H1 (cell line): ENCODE data around the gene CEP72. TPM values are rescaled to one million over a fixed set of nuclear protein-coding genes. Genes with fewer than 3 reads are reported as not detected.
A peak's percentile ranks its signal among the peaks of the same experiment; 100 is the strongest.

Experiments
- CTCF ChIA-PET: fragments of 300-600 bp; sonication (Branson Sonifier 250); formaldehyde crosslinking; loops from one replicate; lab custom pipeline; 2021; ENCODE audit not compliant: partially characterized antibody; lab: Charles Lee
- POLR2A ChIA-PET: fragments of 300-600 bp; sonication (Branson Sonifier 250); formaldehyde crosslinking; loops from one replicate; lab custom pipeline; 2021; ENCODE audit warnings: inconsistent platforms; ENCODE audit not compliant: partially characterized antibody; lab: Charles Lee
- DNase-seq, 2 experiments: peaks; one replicate each; pipeline versions ENCODE4 v3.0.0 to v3.0.0-alpha.2; 2010 to 2022; ENCODE audit warnings: low spot score in 2 of 2, low read depth in 1 of 2, mixed read lengths in 1 of 2
- FAIRE-seq: peaks from 2 replicates; lab custom pipeline; 2011; peaks lifted over from hg19 to GRCh38; lab: Jason Lieb, UNC
- H2AFZ ChIP-seq: 2 replicates; pipeline ENCODE4 v1.8.1; 2012; ENCODE audit warnings: low read length, inconsistent platforms
- H2AK5ac ChIP-seq: 2 replicates; pipeline ENCODE4 v1.6.1; 2013; ENCODE audit warnings: low read depth, low read length
- H2BK120ac ChIP-seq: replicated peaks from 2 replicates; pipeline ENCODE3; 2013; ENCODE audit warnings: low read depth, low read length, inconsistent platforms
- H2BK12ac ChIP-seq: 2 replicates; pipeline ENCODE4 v1.6.1; 2013; ENCODE audit warnings: low read depth, low read length
- H2BK15ac ChIP-seq: 2 replicates; pipeline ENCODE4 v1.6.1; 2013; ENCODE audit warnings: low read length
- H2BK20ac ChIP-seq: 2 replicates; pipeline ENCODE4 v1.6.1; 2013; ENCODE audit warnings: low read length
- H2BK5ac ChIP-seq: 2 replicates; pipeline ENCODE4 v1.6.1; 2013; ENCODE audit warnings: low read depth, low read length
- H3K14ac ChIP-seq: 2 replicates; pipeline ENCODE4 v1.6.1; 2013; ENCODE audit warnings: inconsistent platforms; ENCODE audit not compliant: insufficient read length
- H3K18ac ChIP-seq: 2 replicates; pipeline ENCODE4 v1.6.1; 2013; ENCODE audit warnings: low read length; ENCODE audit errors: extremely low read depth
- H3K23ac ChIP-seq: 2 replicates; pipeline ENCODE4 v1.6.1; 2013; ENCODE audit warnings: inconsistent platforms; ENCODE audit not compliant: insufficient read length
- H3K23me2 ChIP-seq: 2 replicates; pipeline ENCODE4 v1.6.1; 2013; ENCODE audit warnings: low read depth, low read length
- H3K27ac ChIP-seq: 2 replicates; pipeline ENCODE4 v1.6.1; 2011; ENCODE audit warnings: low read depth, low read length, inconsistent platforms
- H3K27me3 ChIP-seq, 4 experiments: replicated peaks in 1 of 4; 1 replicate in 1 of 4; 2 replicates in 3 of 4; pipeline versions ENCODE4 v1.6.1 to v1.8.1; 2011 to 2013; ENCODE audit warnings: low read length in 3 of 4, mild to moderate bottlenecking in 3 of 4, inconsistent platforms in 2 of 4, mixed read lengths in 2 of 4, moderate library complexity in 1 of 4; ENCODE audit not compliant: control insufficient read depth in 3 of 4, insufficient read depth in 3 of 4; ENCODE audit errors: extremely low read depth in 1 of 4
- H3K36me3 ChIP-seq, 4 experiments: 2 replicates each; pipeline versions ENCODE4 v1.6.1 to v1.8.1; 2011 to 2013; ENCODE audit warnings: mild to moderate bottlenecking in 4 of 4, low read length in 3 of 4, moderate library complexity in 2 of 4, control low read depth in 1 of 4, inconsistent platforms in 1 of 4; ENCODE audit not compliant: insufficient read depth in 4 of 4, control insufficient read depth in 2 of 4
- H3K4ac ChIP-seq: replicated peaks from 2 replicates; pipeline ENCODE3; 2013; ENCODE audit warnings: low read length, low read depth, mixed read lengths, inconsistent platforms; ENCODE audit not compliant: insufficient read length
- H3K4me1 ChIP-seq, 4 experiments: replicated peaks in 1 of 4; 1 replicate in 1 of 4; 2 replicates in 3 of 4; pipeline versions ENCODE4 v1.6.1 to v1.8.1; 2011 to 2013; ENCODE audit warnings: low read length in 3 of 4, inconsistent platforms in 2 of 4, mixed read lengths in 1 of 4; ENCODE audit not compliant: insufficient read depth in 4 of 4, control insufficient read depth in 3 of 4
- H3K4me2 ChIP-seq, 2 experiments: 2 replicates each; pipeline versions ENCODE4 v1.6.1 to v1.8.1; 2011 to 2013; ENCODE audit warnings: low read depth in 2 of 2, low read length in 2 of 2, control low read depth in 1 of 2, inconsistent platforms in 1 of 2, mild to moderate bottlenecking in 1 of 2; ENCODE audit not compliant: insufficient read depth in 1 of 2
- H3K4me3 ChIP-seq, 4 experiments: fragments of 200-600, 300-600 bp in 1 of 4; sonication (generic), shearing (Covaris generic), sonication (Bioruptor Twin) in 1 of 4; 2 replicates each; pipeline versions ENCODE4 v1.5.1 to v1.8.1; 2011 to 2016; ENCODE audit warnings: low read length in 4 of 4, low read depth in 3 of 4, control low read depth in 2 of 4, inconsistent platforms in 2 of 4, mild to moderate bottlenecking in 2 of 4, mixed read lengths in 1 of 4, moderate library complexity in 1 of 4; ENCODE audit not compliant: insufficient read depth in 2 of 4; ENCODE audit errors: extremely low read depth in 1 of 4
- H3K56ac ChIP-seq: replicated peaks from 2 replicates; pipeline ENCODE3; 2013; ENCODE audit warnings: low read depth, mild to moderate bottlenecking, mixed read lengths, low read length, inconsistent platforms; ENCODE audit not compliant: insufficient read length
- H3K79me1 ChIP-seq: 2 replicates; pipeline ENCODE4 v1.6.1; 2013; ENCODE audit warnings: low read depth, low read length, control low read depth
- H3K79me2 ChIP-seq, 2 experiments: 2 replicates each; pipeline versions ENCODE4 v1.6.1 to v1.8.1; 2012 to 2013; ENCODE audit warnings: low read length in 2 of 2, mild to moderate bottlenecking in 2 of 2, inconsistent platforms in 1 of 2; ENCODE audit not compliant: insufficient read depth in 2 of 2, control insufficient read depth in 1 of 2
- H3K9ac ChIP-seq, 4 experiments: replicated peaks in 1 of 4; 1 replicate in 1 of 4; 2 replicates in 3 of 4; pipeline versions ENCODE4 v1.6.1 to v1.8.1; 2011 to 2013; ENCODE audit warnings: low read depth in 3 of 4, low read length in 3 of 4, control low read depth in 2 of 4, mild to moderate bottlenecking in 2 of 4, moderate library complexity in 2 of 4, inconsistent platforms in 1 of 4; ENCODE audit errors: extremely low read depth in 1 of 4
- H3K9me3 ChIP-seq, 2 experiments: 2 replicates each; pipeline versions ENCODE4 v1.6.1 to v1.8.1; 2012 to 2013; ENCODE audit warnings: mild to moderate bottlenecking in 2 of 2, moderate library complexity in 2 of 2, control low read depth in 1 of 2, inconsistent platforms in 1 of 2, low read depth in 1 of 2, low read length in 1 of 2, mixed read lengths in 1 of 2; ENCODE audit not compliant: insufficient read depth in 2 of 2
- H4K20me1 ChIP-seq, 2 experiments: replicated peaks in 1 of 2; 2 replicates each; pipeline versions ENCODE3 to v1.8.1; 2011 to 2013; ENCODE audit warnings: inconsistent platforms in 2 of 2, low read length in 2 of 2, mild to moderate bottlenecking in 1 of 2; ENCODE audit not compliant: insufficient read depth in 2 of 2, control insufficient read depth in 1 of 2
- H4K5ac ChIP-seq: 2 replicates; pipeline ENCODE4 v1.6.1; 2013; ENCODE audit warnings: low read length, low read depth, mixed read lengths, inconsistent platforms; ENCODE audit not compliant: insufficient read length
- H4K8ac ChIP-seq: 2 replicates; pipeline ENCODE4 v1.8.0; 2013; ENCODE audit warnings: mild to moderate bottlenecking, moderate library complexity, low read length, inconsistent platforms; ENCODE audit not compliant: insufficient read depth; ENCODE audit errors: extremely low read depth
- H4K91ac ChIP-seq: replicated peaks from 2 replicates; pipeline ENCODE3; 2013; ENCODE audit warnings: low read length, mixed read lengths, inconsistent platforms; ENCODE audit not compliant: insufficient read length
- ATF2 ChIP-seq: IDR thresholded peaks from 2 replicates; pipeline ENCODE4 v1.6.1; 2012; ENCODE audit warnings: low read length, inconsistent platforms
- CBX5 ChIP-seq: fragments of 300-800, 300-1000 bp; sonication (generic); IDR thresholded peaks from 2 replicates; pipeline ENCODE4 v1.7.1; 2016; ENCODE audit warnings: antibody characterized with exemption, low read length, low read depth
- CHD1 ChIP-seq: IDR thresholded peaks from 2 replicates; pipeline ENCODE4 v1.6.1; 2012; ENCODE audit warnings: low read depth, low read length, improper control_type of control experiment
- CHD2 ChIP-seq: IDR thresholded peaks from 2 replicates; pipeline ENCODE4 v1.6.1; 2012; ENCODE audit warnings: low read length, improper control_type of control experiment
- EGR1 ChIP-seq: IDR thresholded peaks from 2 replicates; pipeline ENCODE4 v1.6.1; 2011; ENCODE audit warnings: low read depth, low read length, borderline replicate concordance
- HDAC2 ChIP-seq, 2 experiments: fragments of 300-600 bp in 1 of 2; sonication (generic) in 1 of 2; IDR thresholded peaks; 2 replicates each; pipeline ENCODE4 v1.6.1; 2011 to 2012; ENCODE audit warnings: low read depth in 2 of 2, low read length in 2 of 2, mild to moderate bottlenecking in 2 of 2, moderate library complexity in 2 of 2, borderline replicate concordance in 1 of 2, inconsistent platforms in 1 of 2
- JUN ChIP-seq: IDR thresholded peaks from 2 replicates; pipeline ENCODE4 v1.6.1; 2011; ENCODE audit warnings: low read depth, mild to moderate bottlenecking, improper control_type of control experiment, low read length
- MAFK ChIP-seq: IDR thresholded peaks from 2 replicates; pipeline ENCODE4 v1.6.1; 2012; ENCODE audit warnings: low read depth, mild to moderate bottlenecking, improper control_type of control experiment, low read length
- NRF1 ChIP-seq: IDR thresholded peaks from 2 replicates; pipeline ENCODE4 v1.6.1; 2011; ENCODE audit warnings: mild to moderate bottlenecking, low read depth, low read length, improper control_type of control experiment
- RAD21 ChIP-seq, 2 experiments: IDR thresholded peaks in 1 of 2; conservative IDR thresholded peaks in 1 of 2; 2 replicates each; pipeline ENCODE4 v1.6.1; 2011; ENCODE audit warnings: low read depth in 2 of 2, low read length in 2 of 2, improper control_type of control experiment in 1 of 2, inconsistent platforms in 1 of 2, mild to moderate bottlenecking in 1 of 2, moderate library complexity in 1 of 2
- RXRA ChIP-seq: IDR thresholded peaks from 2 replicates; pipeline ENCODE4 v1.6.1; 2011; ENCODE audit warnings: low read depth, mild to moderate bottlenecking, low read length, moderate library complexity; ENCODE audit not compliant: insufficient read depth
- TBP ChIP-seq: IDR thresholded peaks from 2 replicates; pipeline ENCODE4 v1.6.1; 2011; ENCODE audit warnings: low read depth, low read length, improper control_type of control experiment
- WGBS, 2 experiments: shearing (Covaris generic) in 1 of 2; methylation state at CpG; one replicate each; pipeline versions ENCODE4 v1.1.6 to v1.1.7; 2013 to 2015; ENCODE audit warnings: low lambda C conversion rate in 2 of 2, mixed read lengths in 2 of 2, inconsistent platforms in 1 of 2, low coverage in 1 of 2, missing lambda C conversion rate in 1 of 2; ENCODE audit not compliant: insufficient replicate concordance in 2 of 2, insufficient coverage in 1 of 2, insufficient read length in 1 of 2; ENCODE audit errors: extremely low coverage in 1 of 2, missing lambda C conversion rate in 1 of 2; 5-methylcytosine and 5-hydroxymethylcytosine counted together
- polyA plus RNA-seq, 7 experiments: library from polyadenylated mRNA; depleted of rRNA in 3 of 7; stranded (reverse) in 5 of 7; unstranded in 2 of 7; fragments of >200 nt in 5 of 7; fragments of 200-250 nt in 2 of 7; gene quantifications; 1 replicate in 5 of 7; 2 replicates in 1 of 7; 4 replicates in 1 of 7; pipeline versions ENCODE4 v1.2.1 to v1.2.3, GENCODE V29; 2011 to 2013; ENCODE audit warnings: missing spikeins in 2 of 7, mixed read lengths in 2 of 7
- total RNA-seq: library from RNA; stranded (reverse); fragmentation: NEBNext Ultra II Directional; extraction: Animal tissue kit (Norgen Biotek cat#: 25700); gene quantifications from 2 replicates; pipeline ENCODE4 v1.2.1, GENCODE V29; 2021

Gene CEP72
- total and polyA plus RNA-seq, 2 of the 8 experiments (the other 6 are each of a cell fraction or from before 2014, with no cell fraction given) = 13.1 to 19.6 TPM

DNA sequence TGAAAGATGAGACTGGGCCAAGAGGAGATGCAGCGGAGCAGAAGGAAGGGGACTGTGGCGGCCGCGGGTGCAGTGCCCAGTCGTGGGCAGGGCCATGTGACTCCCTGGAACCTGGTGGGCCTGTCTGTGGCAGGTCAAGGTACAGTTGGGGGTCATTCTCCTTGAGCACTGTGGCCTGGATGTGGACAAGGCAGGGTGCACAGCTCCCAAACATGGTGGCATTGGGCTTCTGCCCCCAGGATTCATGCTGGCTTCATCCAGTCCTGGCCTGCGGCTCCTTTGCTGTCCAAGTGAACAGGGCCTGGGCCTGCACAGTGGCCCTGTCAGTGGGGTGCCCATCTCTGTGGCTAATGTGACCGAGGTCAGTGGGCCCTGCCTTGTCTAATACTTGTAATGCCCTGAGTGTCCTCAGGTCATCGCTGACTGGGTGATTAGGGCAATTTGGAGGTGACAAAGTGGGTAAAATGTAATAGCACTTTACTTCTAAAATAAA is 39.9 kb downstream of the CEP72 start:
- no peak overlapping the region for H2BK5ac ChIP-seq
- no peak overlapping the region for H3K14ac ChIP-seq
- H3K56ac ChIP-seq = no peak overlapping the region
- no peak overlapping the region for H2BK12ac ChIP-seq
- H2BK20ac ChIP-seq = no peak overlapping the region
- H3K23me2 ChIP-seq = no peaks in the 10 kb centered on the region; the same call in 1 of the 2 replicates
- no peaks in the 10 kb centered on the region for H3K79me2 ChIP-seq
- no peak overlapping the region for H4K5ac ChIP-seq
- no peak overlapping the region for H2BK15ac ChIP-seq
- H3K4me2 ChIP-seq = no peak overlapping the region
- WGBS, 2 experiments = 94% methylated on average over 8 of the region's 8 CpGs; no CpG with 5 or more reads in 1 of the 2 experiments
- no peak overlapping the region for H2AFZ ChIP-seq
- H3K79me1 ChIP-seq = peaks cover under 1% of the 10 kb centered on the region
- H3K36me3 ChIP-seq = peaks cover 9 to 39% (median 27%) of the 10 kb centered on the region in 4 experiments
- no peaks in the 10 kb centered on the region for H3K4me1 ChIP-seq
- no peak overlapping the region for H4K91ac ChIP-seq
- DNase-seq = peak in 1 of 2 experiments; percentile 33
- H2AK5ac ChIP-seq = no peak overlapping the region
- no peak overlapping the region for H3K9ac ChIP-seq
- no peak overlapping the region for H3K4ac ChIP-seq
- no peak overlapping the region for H4K8ac ChIP-seq
- H3K18ac ChIP-seq = no peak overlapping the region
- FAIRE-seq = no peak
- H3K27me3 ChIP-seq = no peaks in the 10 kb centered on the region; a peak in 1 of 7 replicates
- ChIA-PET CTCF (no interaction called here), POLR2A (interaction anchor here (0.8 to 3.8 kb wide), 4 partner anchors 10 to 73 kb away, joined by 3 to 12 read pairs (median 7); no protein-coding TSS in a partner anchor)
- no peak overlapping the region for H3K27ac ChIP-seq
- no peak overlapping the region for H3K23ac ChIP-seq
- peaks cover 5 to 12% of the 10 kb centered on the region in 2 experiments; a peak in 3 of 4 replicates for H3K9me3 ChIP-seq
- peaks cover 0 to 5% of the 10 kb centered on the region in 2 experiments for H4K20me1 ChIP-seq
- no peak overlapping the region for H2BK120ac ChIP-seq
- H3K4me3 ChIP-seq = no peak overlapping the region
- TF ChIP-seq CHD2 = no peak
- no peak for TF ChIP-seq HDAC2 (IDR thresholded peaks at IDR 0.05; ENCODE audit: borderline replicate concordance in 1 of 2, low read depth in 2 of 2, low read length in 2 of 2)
- no peak for TF ChIP-seq JUN
- TF ChIP-seq TBP = no peak
- TF ChIP-seq EGR1 = no peak
- TF ChIP-seq CBX5 = no peak
- no peak for TF ChIP-seq NRF1
- TF ChIP-seq CHD1 = no peak
- TF ChIP-seq ATF2 = no peak
- no peak for TF ChIP-seq RAD21 (IDR thresholded peaks at IDR 0.05 in 1 of 2, conservative IDR thresholded peaks at IDR 0.05 in 1 of 2; ENCODE audit: low read depth in 2 of 2, low read length in 2 of 2)
- no peak for TF ChIP-seq RXRA
- TF ChIP-seq MAFK = no peak
